Activated CD4-positive, alpha-beta T cell treated with anti-CD3 and anti-CD28 coated beads, Interleukin-10, Interleukin-2, amounts not matched to agents 100 ng/mL and 50 ng/mL, durations not matched to agents 16 hours and 8 hours (primary cell): ENCODE results near the gene ZNF385B.

Experiments used
- DNase-seq: peaks from one replicate; pipeline ENCODE4 v3.0.0-alpha.2; 2020

ZNF385B gene

DNA sequence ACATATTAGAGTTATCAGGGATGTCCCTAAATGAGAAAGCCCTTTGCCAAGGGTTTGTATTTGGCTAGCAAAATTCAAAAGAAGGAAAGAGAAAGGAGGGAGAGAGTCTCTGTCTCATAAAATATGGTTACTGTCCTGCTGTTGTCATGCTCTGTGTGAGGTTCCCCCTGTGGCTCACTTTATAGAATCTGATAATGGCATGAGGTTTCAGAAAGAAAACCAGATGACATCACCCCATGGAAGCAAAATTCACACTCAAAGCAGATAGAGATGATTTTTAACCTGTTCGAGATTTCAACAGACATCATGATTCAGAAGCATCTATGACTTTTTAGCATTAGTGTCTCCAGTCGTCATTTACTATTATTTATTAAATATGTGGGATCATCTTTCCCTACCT is 431.8 kb downstream of the ZNF385B start:
- DNase-seq = no peak

DNA sequence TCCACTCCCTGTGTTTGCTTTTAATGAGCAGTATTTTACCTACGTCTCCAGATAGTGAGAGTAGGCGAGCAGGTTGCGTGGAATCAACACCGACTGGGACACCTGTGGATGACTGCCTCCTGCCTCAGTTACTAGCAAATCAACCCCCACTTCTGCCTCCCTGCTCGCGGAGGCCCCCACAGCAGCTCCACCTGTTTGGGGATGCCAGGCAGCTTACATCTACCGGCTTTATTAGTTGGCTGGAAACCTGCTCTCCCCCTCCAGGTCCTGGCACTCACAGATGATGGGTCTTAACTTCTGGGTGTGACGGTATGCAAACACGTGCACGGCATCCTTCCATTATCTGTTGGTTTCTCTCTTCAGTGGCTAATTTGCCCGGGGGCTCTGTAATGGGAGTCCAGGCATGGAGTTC is 432.3 kb downstream of the ZNF385B start:
- DNase-seq = no peak

DNA sequence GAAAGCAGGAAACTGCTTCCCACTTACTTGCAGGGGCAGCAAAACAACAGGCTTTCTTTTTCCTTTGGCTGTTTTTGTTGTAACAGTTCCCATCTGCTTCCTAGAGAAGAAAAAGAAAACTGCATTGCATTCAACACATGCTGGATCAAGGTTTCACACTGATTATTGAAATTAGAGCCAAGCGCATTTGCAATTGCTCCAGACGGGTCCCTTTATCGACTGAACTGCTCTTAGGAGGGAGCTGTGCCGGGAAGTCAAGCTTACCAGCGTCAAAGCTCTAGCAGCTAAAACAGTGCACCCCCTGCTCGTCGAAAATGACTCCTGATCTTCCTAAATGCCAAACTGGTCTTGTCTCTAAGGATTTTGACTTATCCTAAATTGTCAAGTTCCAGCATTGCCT is 432.8 kb downstream of the ZNF385B start:
- no peak for DNase-seq

DNA sequence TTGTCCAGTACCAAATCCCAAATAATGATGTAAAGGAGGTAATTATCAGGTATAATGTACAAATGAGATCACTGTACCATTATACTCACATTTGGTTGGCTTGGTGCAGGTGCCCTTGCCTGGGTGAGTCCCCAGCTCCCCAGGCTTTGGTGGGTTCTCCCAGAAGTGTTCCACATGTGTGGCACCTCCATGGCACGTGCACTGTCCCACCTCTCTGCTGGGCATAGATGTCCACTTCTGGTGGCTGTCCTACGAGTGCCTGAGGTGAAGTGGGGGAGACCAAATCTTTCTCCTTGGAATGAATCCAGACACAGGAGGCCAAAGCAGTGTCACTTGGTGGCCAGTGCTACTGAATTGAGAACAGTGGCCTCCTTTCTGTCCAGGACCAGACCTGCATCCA is 434.3 kb downstream of the ZNF385B start:
- DNase-seq = no peak

DNA sequence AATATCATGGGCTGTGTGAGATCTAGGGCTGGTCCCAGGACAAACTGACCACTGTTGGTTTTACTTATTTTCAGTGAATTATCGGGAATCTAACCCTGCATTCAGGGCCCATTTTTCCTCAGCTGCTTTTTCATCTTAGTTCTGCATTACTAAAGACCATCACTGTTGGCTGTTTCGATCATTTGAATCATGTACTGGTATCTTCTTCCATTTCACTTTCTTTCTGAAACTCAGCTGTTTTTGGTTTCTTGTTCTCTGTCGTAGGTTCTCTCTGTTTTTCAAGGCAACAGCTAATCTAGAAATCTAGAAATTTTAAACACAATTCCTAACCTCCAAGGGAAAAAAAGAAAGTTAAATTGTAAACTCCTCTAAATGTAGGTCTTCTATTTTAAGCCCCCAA is 436.8 kb downstream of the ZNF385B start:
- no peak for DNase-seq

DNA sequence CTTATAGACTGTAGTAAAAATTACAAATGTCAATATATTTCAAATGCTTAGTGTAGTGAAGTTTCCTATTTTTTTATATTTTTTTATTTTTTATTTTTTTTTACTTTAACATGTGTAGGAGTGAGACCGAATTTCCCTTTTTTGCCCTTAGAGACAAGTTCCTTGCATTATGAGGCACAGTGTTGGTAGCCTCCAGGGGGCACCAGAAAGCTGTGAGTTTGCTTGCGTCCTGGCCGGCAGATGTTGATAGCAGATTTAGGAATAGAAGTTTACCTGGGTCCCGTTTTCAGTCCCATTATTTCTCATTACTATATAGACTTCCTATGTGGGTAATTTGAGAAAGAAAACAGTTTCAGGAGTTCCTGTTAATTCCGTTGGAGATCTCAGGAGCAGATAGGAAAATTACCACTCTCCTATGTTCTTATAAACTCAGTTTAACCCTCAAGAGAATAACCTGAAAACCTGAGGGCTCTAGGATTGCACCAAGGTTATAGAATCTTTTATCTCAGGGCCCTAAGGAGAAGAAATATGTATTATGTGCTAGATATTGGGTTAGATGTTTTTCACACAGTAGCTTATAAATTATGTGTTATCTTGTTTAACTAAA is 439.3 kb downstream of the ZNF385B start:
- DNase-seq = peak; percentile 48

DNA sequence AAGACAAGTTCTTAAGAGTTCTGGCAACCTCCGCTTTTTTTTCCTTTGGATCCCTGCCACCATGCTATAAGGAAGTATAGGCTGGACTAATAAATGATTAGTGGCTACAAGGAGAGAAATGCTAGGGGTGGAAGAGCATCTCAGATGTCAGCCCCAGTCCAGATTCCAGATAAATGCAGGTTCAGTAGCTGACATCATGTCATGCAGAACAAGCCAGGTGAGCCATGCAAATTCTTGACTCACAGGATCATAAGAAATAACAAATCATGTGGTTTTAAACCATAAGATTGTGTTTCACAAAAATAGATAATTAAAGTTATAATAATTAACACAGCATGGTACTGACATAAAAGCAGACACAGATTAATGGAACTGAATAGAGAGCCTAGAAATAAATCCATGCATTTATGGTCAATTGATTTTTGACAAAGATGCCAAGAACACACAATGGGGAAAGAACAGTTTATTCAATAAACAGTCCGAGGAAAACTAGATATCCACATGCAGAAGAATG is 443.9 kb downstream of the ZNF385B start:
- no peak for DNase-seq

DNA sequence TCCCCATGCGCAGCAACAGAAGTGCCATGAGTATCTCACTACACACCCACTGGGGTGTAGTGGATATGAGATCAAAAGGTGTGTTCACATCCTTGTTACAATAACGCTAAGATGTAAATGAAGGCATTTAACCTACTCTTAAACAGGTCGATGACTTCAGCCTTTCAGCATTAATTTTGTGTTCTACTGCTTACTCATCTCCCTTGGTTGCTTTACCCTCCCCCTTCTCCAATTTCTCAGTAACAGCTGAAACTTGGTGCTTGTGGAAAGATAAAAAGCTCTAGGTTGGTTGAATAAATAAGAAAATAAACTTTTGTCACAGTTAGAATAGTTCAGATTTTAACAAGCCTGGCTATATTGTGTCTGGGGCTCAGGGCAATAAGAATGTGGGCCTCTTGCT is 449.3 kb downstream of the ZNF385B start:
- no peak for DNase-seq

DNA sequence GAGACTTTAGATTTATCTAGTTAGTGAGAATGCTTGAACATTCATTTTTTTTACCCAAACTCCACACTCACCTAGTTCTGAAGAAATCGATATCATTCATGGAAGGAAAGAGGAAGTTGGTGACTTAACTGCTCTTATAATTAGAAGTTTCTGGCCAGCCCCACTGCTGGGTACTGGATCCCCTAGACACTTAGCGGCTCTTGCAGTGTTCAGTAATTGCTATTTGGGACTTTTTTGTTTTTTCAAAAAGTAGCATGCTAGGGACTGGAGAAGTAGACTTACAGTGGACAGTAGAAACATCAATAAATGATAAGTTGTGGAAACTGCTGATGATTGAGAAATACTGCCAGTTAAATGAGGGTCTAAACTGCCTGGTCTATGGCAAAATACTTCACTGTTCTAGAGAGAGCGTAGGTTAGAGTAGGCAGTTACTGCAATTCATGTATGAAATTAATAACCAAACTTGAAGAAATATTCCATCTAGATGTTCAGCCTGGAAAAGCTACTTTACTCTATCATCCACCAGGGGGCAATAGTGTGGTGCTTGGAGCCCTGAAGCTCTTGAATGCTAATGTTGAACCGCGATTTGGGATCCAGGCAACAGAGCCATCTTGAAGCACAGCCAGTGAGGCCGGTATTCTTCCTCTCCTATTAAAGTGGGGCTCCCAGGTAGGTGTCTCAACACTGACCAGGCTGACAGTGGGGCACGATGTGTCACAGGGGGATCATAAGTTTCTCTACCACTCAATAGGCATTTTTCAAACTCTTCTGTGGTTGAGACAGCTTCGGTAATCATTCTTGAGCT is 450.7 kb downstream of the ZNF385B start:
- DNase-seq = peak; percentile 56

DNA sequence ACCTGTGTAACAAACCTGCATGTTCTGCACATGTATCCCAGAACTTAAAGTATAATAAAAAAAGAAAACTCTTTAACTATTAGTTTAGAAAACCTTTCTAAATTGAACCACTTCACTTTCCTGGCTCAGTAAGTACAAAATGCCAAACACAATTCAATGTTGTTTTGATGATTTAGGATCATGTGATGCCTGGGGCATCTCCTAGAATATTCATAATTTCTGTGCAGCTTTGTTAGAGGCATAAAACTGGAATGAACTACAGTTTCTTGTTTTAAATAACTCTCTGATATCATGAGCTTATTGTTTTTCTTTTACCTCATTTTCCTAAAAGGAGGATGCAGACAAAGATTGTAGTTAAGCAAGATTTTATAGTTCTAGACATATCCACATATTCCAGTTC is 457.8 kb downstream of the ZNF385B start:
- no peak for DNase-seq

DNA sequence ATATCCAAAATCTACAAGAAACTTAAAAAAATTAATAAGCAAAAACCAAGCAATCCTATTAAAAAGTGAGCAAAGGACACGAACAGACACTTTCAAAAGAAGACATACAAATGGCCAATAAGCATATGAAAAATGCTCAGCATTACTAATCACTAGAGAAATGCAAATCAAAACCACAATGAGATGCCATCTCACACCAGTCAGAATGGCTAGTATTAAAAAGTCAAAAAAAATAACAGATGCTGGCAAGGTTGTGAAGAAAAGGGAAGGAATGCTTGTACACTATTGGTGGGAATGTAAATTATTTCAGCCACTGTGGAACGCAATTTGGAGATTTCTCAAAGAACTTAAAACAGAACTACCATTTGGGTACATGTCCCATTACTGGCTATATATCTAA is 467.9 kb downstream of the ZNF385B start:
- DNase-seq = no peak
